ENCODE data around the gene AMACR. TPM values are rescaled to one million over a fixed set of nuclear protein-coding genes. Genes with fewer than 3 reads are reported as not detected.

The AMACR gene
- total and polyA plus RNA-seq, 2 donors (not counting 3 experiments of a cell fraction or from before 2014, with no cell fraction given), result 6.7 to 8.7 TPM

GRCh38 chr5:34040472-34040871, 32.6 kb upstream of the AMACR start:
- Histone ChIP-seq H3K4me3 (replicated peaks in 1 of 3; ENCODE audit: insufficient read depth in 1 of 3, low read depth in 1 of 3, low read length in 3 of 3) (no peak overlapping the region), H3K9me3 (replicated peaks; ENCODE audit: control insufficient read depth, insufficient read depth, low read length) (no peaks in the 10 kb centered on the region), H3K4me2 (ENCODE audit: insufficient read depth, low read length) (no peak overlapping the region), H3K27ac (ENCODE audit: insufficient read depth, low read depth, low read length) (no peak overlapping the region), H3K27me3 (ENCODE audit: control insufficient read depth in 2 of 2, insufficient read depth in 2 of 2, low read length in 2 of 2) (no peaks in the 10 kb centered on the region), H3K9me1 (replicated peaks; ENCODE audit: control insufficient read depth, extremely low read depth, insufficient read depth, low read length) (no peaks in the 10 kb centered on the region), H3K79me2 (ENCODE audit: control insufficient read depth, insufficient read depth, low read length) (no peaks in the 10 kb centered on the region), H3K36me3 (ENCODE audit: control insufficient read depth in 2 of 2, extremely low read depth in 1 of 2, insufficient read depth in 2 of 2, low read length in 2 of 2) (no peaks in the 10 kb centered on the region), H4K20me1 (replicated peaks; ENCODE audit: control insufficient read depth, extremely low read depth, insufficient read depth, low read length) (no peaks in the 10 kb centered on the region), H3K9ac (replicated peaks; ENCODE audit: extremely low read depth, insufficient read depth, low read length) (no peak overlapping the region), H3K4me1 (ENCODE audit: control insufficient read depth, extremely low read depth, insufficient read depth, low read length) (peaks cover 25% of the 10 kb centered on the region), H2AFZ (ENCODE audit: low read depth, low read length) (no peak overlapping the region)
- BruUV-seq (replicated peaks), result no TSS peak
- dilution Hi-C loops (cut with MboI; ENCODE audit: extremely low pct_ligation_motif_present, low sequenced_read_pairs), result no loop called here
- intact Hi-C loops (cut with micrococcal nuclease), result no loop called here
- no peak for FAIRE-seq
- DNase-seq (ENCODE audit: low read depth, low spot score), result no peak
- CTCF ChIA-PET, result no interaction called here
- no peak for TF ChIP-seq CTCF (IDR thresholded peaks at IDR 0.05; ENCODE audit: extremely low read depth in 1 of 2, insufficient read depth in 1 of 2, low read depth in 1 of 2, low read length in 2 of 2)
- no peak for TF ChIP-seq GATA2 (IDR thresholded peaks at IDR 0.05; ENCODE audit: insufficient read depth, insufficient read length, low read depth, low read length)
- TF ChIP-seq FOS (IDR thresholded peaks at IDR 0.05; ENCODE audit: borderline replicate concordance, insufficient read depth, low read length), result no peak
- no peak for TF ChIP-seq POLR2AphosphoS5 (IDR thresholded peaks at IDR 0.05; ENCODE audit: insufficient read depth, low read depth, low read length)
- no peak for TF ChIP-seq MYC (IDR thresholded peaks at IDR 0.05; ENCODE audit: low read depth, low read length)
- no peak for TF ChIP-seq POLR2A (IDR thresholded peaks at IDR 0.05; ENCODE audit: low read depth, low read length)
- TF ChIP-seq EZH2 (IDR thresholded peaks at IDR 0.05; ENCODE audit: borderline replicate concordance, low read depth, low read length, severe bottlenecking), result no peak
- POLR2A ChIA-PET, result no interaction called here
